ENCODE results near the gene IL27RA.
"Not testable (repeated sequence)": the region's sequence is repeated elsewhere in the genome, so short reads cannot be mapped to it uniquely, and the experiment has no call there.

The IL27RA gene

DNA sequence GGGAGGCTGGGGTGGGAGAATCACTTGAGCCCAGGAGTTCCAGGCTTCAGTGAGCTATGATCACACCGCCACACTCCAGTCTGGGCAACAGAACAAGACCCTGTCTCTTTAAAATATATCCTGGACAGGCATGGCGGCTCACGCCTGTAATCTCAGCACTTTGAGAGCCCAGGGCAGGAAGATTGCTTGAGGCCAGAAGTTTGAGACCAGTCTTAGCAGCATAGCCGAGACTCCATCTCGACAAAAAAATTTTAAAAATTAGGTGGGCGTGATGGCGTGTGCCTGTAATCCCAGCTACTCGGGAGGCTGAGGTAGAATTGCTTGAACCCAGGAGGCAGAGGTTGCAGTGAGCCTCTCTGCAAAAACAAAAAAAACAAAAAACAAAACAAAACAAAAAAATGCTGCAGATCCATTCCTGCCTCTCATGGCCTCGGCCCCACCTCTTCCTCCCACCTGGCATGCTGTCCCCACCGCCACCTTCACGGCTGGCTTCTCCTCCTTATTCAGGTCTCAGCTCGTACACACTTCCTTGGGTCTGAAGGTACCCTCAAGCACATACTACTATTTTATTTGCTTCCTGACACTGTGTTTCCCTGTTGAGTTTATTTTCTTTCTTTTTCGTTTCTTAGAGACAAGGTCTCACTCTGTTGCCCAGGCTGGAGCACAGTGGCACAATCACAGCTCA is 30.7 kb upstream of the IL27RA start:
- DNase-seq, result no peak

GRCh38 chr19:14002571-14003250 is 28.9 kb upstream of the IL27RA start:
- no peak for DNase-seq

- peak; percentile 49 for DNase-seq
Measured at GRCh38 chr19:14003251-14004055, 28.1 kb upstream of the IL27RA start.

- peak; percentile 87 for DNase-seq
Measured at GRCh38 chr19:14004619-14005348, 26.8 kb upstream of the IL27RA start.

- peak; percentile 82 for DNase-seq
Measured at GRCh38 chr19:14005349-14006084, 26.0 kb upstream of the IL27RA start.

DNA sequence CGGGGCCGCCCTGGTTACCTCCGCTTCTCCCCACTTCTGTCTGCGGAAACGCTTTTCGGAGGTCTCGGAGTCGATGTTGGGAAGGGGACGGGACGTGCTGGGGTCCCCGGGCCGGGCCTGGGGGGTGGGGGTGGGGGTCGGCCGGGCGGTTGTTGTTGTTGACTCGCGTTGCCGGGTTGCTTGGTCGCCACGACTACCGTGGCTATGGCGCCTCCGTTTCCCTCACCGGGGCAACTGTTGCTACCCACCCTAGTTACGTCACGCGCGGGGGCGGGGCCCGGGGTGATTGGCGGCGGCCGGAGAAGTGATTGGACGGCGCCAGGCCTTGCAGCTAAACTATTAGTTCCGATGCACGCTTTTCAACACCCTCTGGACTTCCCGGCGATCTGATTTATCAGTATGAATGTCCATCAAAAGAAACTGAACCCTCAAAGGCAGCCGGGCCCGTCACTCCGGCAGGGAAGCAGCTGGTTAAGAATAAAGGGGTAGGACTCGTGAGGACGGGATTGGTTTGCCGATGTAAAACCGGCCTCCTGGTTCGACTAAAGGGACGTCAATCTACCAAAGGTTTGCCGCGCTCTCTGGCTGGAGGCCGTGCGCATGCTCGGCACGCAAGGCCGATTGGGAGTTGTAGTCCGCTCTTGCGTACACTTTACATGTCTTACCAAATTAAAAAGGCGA is 25.3 kb upstream of the IL27RA start, which contains the start of gene RFX1:
TSS of gene RFX1 (minus strand) at position 236 of the 681 bp plus-strand sequence. CDS start 12,477 bp downstream, outside the sequence.
- peak; percentile 100 for DNase-seq

DNA sequence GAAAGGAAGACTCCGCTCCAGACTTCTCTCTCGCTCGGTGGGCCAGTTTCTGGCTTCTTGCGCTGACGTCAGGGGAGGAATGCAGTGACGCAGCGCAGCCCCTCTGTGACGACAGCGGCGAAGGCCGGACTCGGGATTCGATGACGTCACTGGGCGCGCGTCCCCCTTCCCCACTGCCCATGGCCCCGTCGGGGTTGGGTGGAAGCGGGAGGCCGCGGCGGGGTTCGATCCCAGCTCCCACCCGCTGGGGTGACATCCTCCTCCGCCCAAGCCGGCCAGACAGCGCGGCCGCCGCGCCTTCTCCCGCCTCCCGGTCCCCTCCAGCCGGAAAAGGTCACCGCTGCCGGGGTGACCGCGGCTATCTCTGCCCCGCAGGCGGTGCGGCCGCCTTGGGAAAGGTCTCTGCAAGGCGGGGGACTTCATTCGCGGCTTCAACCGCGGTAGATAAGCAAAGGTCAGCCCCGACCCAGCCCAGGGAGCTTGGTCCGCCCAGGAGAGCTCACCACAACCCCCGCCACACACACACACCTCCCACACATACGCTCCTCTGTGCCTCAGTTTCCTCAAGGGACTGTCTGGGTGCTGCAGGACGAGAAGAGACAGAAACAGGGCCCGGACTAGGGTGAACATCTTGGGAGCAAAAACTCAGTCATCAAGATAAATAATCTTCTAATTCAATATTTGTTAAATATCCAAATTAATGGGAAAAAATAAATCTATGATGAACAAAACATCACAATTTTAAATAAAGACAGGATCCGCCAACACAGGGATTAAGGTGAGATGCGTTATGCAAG is 24.6 kb upstream of the IL27RA start:
- DNase-seq, result no peak

GRCh38 chr19:14012378-14012915 is 19.1 kb upstream of the IL27RA start:
- DNase-seq, result no peak

DNA sequence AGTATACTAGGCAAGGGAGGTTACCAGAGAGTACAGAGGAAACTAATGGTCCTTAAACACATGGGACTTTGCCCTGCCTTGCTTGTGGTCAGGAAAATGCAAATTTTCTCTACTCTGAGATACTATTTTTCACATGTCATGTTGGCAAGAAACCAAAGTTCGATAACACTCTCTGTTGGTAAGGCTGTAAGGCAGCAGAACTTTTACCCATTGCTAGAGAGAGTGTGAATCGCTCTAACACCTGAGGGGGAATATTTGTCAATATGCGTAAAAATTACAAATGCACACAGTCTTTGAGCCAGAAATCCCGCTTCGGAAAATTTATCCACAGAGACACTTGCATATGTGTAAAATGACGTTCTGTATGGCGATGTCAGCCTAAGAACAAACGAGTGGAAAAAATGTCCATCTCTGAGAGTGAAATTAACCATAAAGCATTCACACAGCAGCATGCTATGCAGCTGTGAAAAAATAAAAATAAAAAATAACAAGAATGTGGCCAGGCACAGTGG is 16.0 kb upstream of the IL27RA start:
- DNase-seq, result no peak

DNA sequence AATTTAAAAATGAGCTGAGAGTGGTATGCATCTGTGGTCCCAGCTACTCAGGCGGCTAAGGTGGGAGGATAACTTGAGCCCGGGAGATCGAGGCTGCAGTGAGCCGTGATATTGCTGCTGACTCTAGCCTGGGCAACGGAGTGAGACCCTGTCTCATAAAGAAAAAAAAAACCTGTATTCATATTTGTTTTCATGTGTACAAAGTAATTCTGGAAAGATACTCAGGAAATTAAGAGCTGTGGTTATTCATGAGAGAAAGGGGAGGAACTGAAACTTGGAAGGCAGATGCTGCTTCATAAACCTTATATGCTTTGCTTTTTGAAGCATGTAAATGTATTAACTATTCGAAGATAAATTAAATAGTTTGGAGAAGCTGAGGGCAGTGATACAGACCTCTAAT is 12.5 kb upstream of the IL27RA start:
- DNase-seq, result peak; percentile 46

GRCh38 chr19:14019739-14020138 is 11.8 kb upstream of the IL27RA start:
- DNase-seq, result not testable (repeated sequence)

GRCh38 chr19:14021474-14021873 is 10.1 kb upstream of the IL27RA start:
- no peak for DNase-seq

DNA sequence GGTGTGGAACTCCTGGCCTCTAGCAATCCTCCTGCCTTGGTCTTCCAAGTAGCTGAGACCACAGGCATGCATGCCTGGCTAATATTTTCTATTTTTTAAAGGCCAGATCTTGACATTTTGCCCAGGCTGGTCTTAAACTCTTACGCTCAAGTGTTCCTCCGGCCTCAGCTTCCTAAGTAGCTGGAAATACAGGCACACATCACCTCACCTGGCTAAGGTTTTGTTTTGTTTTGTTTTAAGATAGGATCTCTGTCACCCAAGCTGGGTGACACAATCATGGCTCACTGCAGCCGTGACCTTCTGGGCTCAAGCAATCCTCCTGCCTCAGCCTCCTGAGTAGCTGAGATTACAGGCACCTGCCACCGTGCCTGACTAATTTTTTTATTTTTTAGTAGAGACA is 9.1 kb upstream of the IL27RA start:
- DNase-seq, result no peak

DNA sequence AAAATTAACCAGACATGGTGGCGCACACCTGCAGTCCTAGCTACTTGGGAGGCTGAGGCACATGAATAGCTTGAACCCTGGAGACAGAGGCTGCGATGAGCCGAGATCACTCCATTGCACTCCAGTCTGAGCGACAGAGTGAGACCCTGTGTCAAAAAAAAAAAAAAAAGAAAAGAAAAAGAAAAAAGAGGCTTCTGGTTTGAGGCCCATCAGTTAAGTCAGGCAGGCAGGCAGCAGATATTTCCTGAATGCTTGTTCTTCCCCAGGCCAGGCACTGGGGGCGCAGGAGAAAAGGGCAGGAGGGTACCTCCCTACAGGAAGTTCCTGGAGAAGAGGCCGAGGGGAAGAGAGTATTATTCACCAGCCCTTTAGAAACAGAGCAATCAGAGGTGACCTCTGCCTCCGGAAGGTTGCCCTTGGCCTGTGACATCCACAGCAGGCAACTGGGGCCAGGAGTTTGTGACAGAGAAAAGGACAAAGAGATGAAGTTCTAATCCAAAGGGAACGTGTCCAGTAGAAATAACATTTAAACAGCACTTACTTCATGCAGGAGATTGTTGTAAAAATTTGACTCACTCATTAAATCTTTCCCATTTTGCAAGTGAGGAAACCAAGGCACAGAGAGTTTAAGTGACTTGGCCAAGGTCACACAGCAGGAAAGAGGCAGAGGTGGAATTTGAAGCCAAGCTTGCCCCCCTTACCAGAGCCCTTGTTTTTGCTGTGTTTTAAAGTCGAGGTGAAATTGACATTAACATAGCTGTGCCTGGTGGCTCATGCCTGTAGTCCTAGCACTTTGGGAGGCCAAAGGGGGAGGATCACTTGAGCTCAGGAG is 7.9 kb upstream of the IL27RA start:
- peak; percentile 87 for DNase-seq

- DNase-seq, result not testable (repeated sequence)
Measured at GRCh38 chr19:14026652-14027192, 4.8 kb upstream of the IL27RA start.

DNA sequence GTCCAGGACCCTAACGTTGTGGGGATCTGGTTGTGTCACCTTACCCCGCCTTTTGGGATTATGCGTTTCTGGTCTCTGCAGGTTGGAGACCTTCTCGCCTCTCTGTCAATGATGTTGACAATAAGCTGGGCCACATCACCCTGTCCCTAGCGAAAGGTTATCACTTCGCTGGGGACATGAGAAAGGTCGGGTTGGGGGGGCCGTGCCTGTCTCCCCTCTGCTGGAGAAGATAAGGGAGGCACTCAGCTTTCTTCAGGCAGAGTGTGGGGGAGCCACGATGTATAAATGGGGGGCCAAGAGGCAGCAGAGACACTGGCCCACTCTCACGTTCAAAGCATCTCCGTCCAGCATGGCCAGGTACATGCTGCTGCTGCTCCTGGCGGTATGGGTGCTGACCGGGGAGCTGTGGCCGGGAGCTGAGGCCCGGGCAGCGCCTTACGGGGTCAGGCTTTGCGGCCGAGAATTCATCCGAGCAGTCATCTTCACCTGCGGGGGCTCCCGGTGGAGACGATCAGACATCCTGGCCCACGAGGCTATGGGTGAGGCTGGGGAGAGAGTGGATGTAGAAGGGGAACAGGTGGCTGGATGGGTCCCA is 3.6 kb upstream of the IL27RA start, which contains the start of gene RLN3:
TSS of gene RLN3 (plus strand) at position 293 of the 595 bp plus-strand sequence. CDS start at position 350, 57 bp downstream.
- DNase-seq, result no peak

DNA sequence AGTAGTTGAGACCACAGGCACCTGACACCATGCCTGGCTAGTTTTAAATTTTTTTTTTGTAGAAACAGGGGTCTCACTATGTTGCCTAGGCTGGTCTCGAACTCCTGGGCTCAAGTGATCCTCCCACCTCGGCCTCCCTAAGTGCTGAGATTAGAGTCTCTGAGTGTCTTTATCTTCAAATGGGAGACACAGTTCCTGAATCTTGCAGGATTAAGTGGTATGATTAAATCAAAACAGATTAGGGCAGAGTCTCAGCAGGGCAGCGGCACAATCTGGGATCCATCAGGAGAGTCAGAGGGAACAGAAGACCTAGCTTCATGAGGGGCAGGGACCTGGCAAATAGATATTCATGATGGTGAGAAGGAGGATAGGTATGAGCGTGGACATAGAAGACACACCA is 2.7 kb upstream of the IL27RA start:
- DNase-seq, result no peak

GRCh38 chr19:14030997-14031718 is 404 bp upstream of the IL27RA start:
- DNase-seq, result no peak
